Astrocyte (in vitro differentiated cells and primary cell): Measurements from ENCODE around the gene PBXIP1. TPM values are rescaled to one million over a fixed set of nuclear protein-coding genes. Genes with fewer than 3 reads are reported as not detected.

ENCODE experiments used
- DNase-seq: peaks from one replicate; pipeline ENCODE4 v3.0.0-alpha.2; 2010; ENCODE audit warnings: low read depth
- FAIRE-seq: peaks from 2 replicates; lab custom pipeline; 2011; peaks lifted over from hg19 to GRCh38; lab: Jason Lieb, UNC
- H2AFZ ChIP-seq: 2 replicates; pipeline ENCODE4 v1.6.0; 2012; ENCODE audit warnings: low read depth, low read length, inconsistent platforms
- H3K27ac ChIP-seq: 2 replicates; pipeline ENCODE4 v1.5.1; 2011; ENCODE audit warnings: low read depth, low read length, inconsistent platforms
- H3K27me3 ChIP-seq: 2 replicates; pipeline ENCODE4 v1.6.0; 2011; ENCODE audit warnings: low read length, inconsistent platforms; ENCODE audit not compliant: insufficient read depth
- H3K36me3 ChIP-seq: 2 replicates; pipeline ENCODE4 v1.5.1; 2011; ENCODE audit warnings: low read length, inconsistent platforms; ENCODE audit not compliant: insufficient read depth
- H3K4me1 ChIP-seq: 2 replicates; pipeline ENCODE4 v1.5.1; 2011; ENCODE audit warnings: low read length, inconsistent platforms; ENCODE audit not compliant: insufficient read depth
- H3K4me2 ChIP-seq: 2 replicates; pipeline ENCODE4 v1.6.0; 2012; ENCODE audit warnings: low read length, inconsistent platforms
- H3K4me3 ChIP-seq: 2 replicates; pipeline ENCODE4 v1.5.1; 2011; ENCODE audit warnings: low read depth, mild to moderate bottlenecking, low read length, inconsistent platforms; ENCODE audit not compliant: insufficient read depth
- H3K79me2 ChIP-seq: 2 replicates; pipeline ENCODE4 v1.6.0; 2012; ENCODE audit warnings: mild to moderate bottlenecking, low read length, inconsistent platforms; ENCODE audit not compliant: insufficient read depth
- H3K9ac ChIP-seq: 2 replicates; pipeline ENCODE4 v1.6.0; 2012; ENCODE audit warnings: mild to moderate bottlenecking, low read length, inconsistent platforms
- H3K9me3 ChIP-seq: 2 replicates; pipeline ENCODE4 v1.5.1; 2012; ENCODE audit warnings: low read depth, mild to moderate bottlenecking, low read length, inconsistent platforms; ENCODE audit not compliant: insufficient read depth
- H4K20me1 ChIP-seq: 2 replicates; pipeline ENCODE4 v1.6.0; 2012; ENCODE audit warnings: low read length, inconsistent platforms; ENCODE audit not compliant: insufficient read depth
- H3K27ac Mint-ChIP-seq: one replicate; pipeline ENCODE4 v1.8.0; 2021; ENCODE audit warnings: mild to moderate bottlenecking, mixed read lengths; ENCODE audit not compliant: unreplicated experiment
- H3K27me3 Mint-ChIP-seq: one replicate; pipeline ENCODE4 v1.8.0; 2021; ENCODE audit warnings: low read depth, mixed read lengths; ENCODE audit not compliant: unreplicated experiment
- H3K36me3 Mint-ChIP-seq: one replicate; pipeline ENCODE4 v1.8.0; 2021; ENCODE audit warnings: low read depth, mixed read lengths; ENCODE audit not compliant: unreplicated experiment
- H3K4me1 Mint-ChIP-seq: one replicate; pipeline ENCODE4 v1.8.0; 2021; ENCODE audit warnings: low read depth, mixed read lengths; ENCODE audit not compliant: unreplicated experiment
- H3K4me3 Mint-ChIP-seq: one replicate; pipeline ENCODE4 v1.8.0; 2021; ENCODE audit warnings: mild to moderate bottlenecking, moderate library complexity, mixed read lengths; ENCODE audit not compliant: unreplicated experiment
- H3K9me3 Mint-ChIP-seq: one replicate; pipeline ENCODE4 v1.8.0; 2021; ENCODE audit warnings: mild to moderate bottlenecking, mixed read lengths; ENCODE audit not compliant: unreplicated experiment
- CTCF ChIP-seq: IDR thresholded peaks from 2 replicates; pipeline ENCODE4 v1.5.1; 2011; ENCODE audit warnings: low read depth, mild to moderate bottlenecking, inconsistent platforms, low read length, moderate library complexity; ENCODE audit not compliant: insufficient read depth
- EZH2 ChIP-seq: IDR thresholded peaks from 2 replicates; pipeline ENCODE4 v1.6.1; 2012; ENCODE audit warnings: mild to moderate bottlenecking, low read length, inconsistent platforms; ENCODE audit not compliant: insufficient read depth
- total RNA-seq: library from RNA; stranded (reverse); gene quantifications from 2 replicates; pipeline ENCODE4 v1.2.1, GENCODE V29; 2021

The PBXIP1 gene
- total RNA-seq, 1 donor from 2014 or later, result 89.2 TPM

GRCh38 chr1:155001675-155002463 is 46.0 kb upstream of the PBXIP1 start:
- peak overlapping the region; percentile 65 for H3K27ac ChIP-seq
- DNase-seq (peak; percentile 96), FAIRE-seq (no peak)
- H3K27me3 Mint-ChIP-seq, result no peaks in the 10 kb centered on the region
- peak overlapping the region; percentile 78 for H3K9ac ChIP-seq
- peak overlapping the region; percentile 92 for H3K4me2 ChIP-seq
- TF ChIP-seq CTCF, result no peak
- TF ChIP-seq EZH2, result no peak
- H3K9me3 ChIP-seq, result no peaks in the 10 kb centered on the region
- H3K4me3 Mint-ChIP-seq, result peak overlapping the region; percentile 89
- peaks cover 20% of the 10 kb centered on the region for H3K4me1 Mint-ChIP-seq
- peaks cover 31% of the 10 kb centered on the region for H3K79me2 ChIP-seq
- H4K20me1 ChIP-seq, result peaks cover 12% of the 10 kb centered on the region
- H3K36me3 ChIP-seq, result no peaks in the 10 kb centered on the region
- peak overlapping the region; percentile 82 for H2AFZ ChIP-seq
- H3K4me3 ChIP-seq, result peak overlapping the region; percentile 65
- H3K36me3 Mint-ChIP-seq, result peaks cover 3% of the 10 kb centered on the region
- peak overlapping the region; percentile 53 for H3K27ac Mint-ChIP-seq
- no peaks in the 10 kb centered on the region for H3K27me3 ChIP-seq
- H3K9me3 Mint-ChIP-seq, result no peaks in the 10 kb centered on the region
- H3K4me1 ChIP-seq, result peaks cover 29% of the 10 kb centered on the region

GRCh38 chr1:155001425-155001674 is 45.5 kb upstream of the PBXIP1 start:
- peak overlapping the region; percentile 92 for H3K4me2 ChIP-seq
- H3K4me3 ChIP-seq, result peak overlapping the region; percentile 65
- Mint-ChIP-seq H3K27ac (peak overlapping the region; percentile 41), H3K4me3 (peak overlapping the region; percentile 85), H3K36me3 (peaks cover 3% of the 10 kb centered on the region), H3K27me3 (no peaks in the 10 kb centered on the region), H3K4me1 (peaks cover 20% of the 10 kb centered on the region), H3K9me3 (no peaks in the 10 kb centered on the region)
- no peaks in the 10 kb centered on the region for H3K36me3 ChIP-seq
- H3K4me1 ChIP-seq, result peaks cover 29% of the 10 kb centered on the region
- FAIRE-seq (no peak), DNase-seq (no peak)
- TF ChIP-seq CTCF, result no peak
- TF ChIP-seq EZH2, result no peak
- H3K27me3 ChIP-seq, result no peaks in the 10 kb centered on the region
- H2AFZ ChIP-seq, result peak overlapping the region; percentile 68
- peaks cover 7% of the 10 kb centered on the region for H4K20me1 ChIP-seq
- peak overlapping the region; percentile 65 for H3K27ac ChIP-seq
- peak overlapping the region; percentile 78 for H3K9ac ChIP-seq
- no peaks in the 10 kb centered on the region for H3K9me3 ChIP-seq
- H3K79me2 ChIP-seq, result peaks cover 26% of the 10 kb centered on the region
